NCI-H1048 (cell line): Measurements from ENCODE around the gene ACAP2.
A peak's percentile ranks its signal among the peaks of the same experiment; 100 is the strongest.

Experiments used
- DNase-seq: peaks from one replicate; lab custom pipeline; 2025; lab: John Stamatoyannopoulos, UW

The ACAP2 gene

DNA sequence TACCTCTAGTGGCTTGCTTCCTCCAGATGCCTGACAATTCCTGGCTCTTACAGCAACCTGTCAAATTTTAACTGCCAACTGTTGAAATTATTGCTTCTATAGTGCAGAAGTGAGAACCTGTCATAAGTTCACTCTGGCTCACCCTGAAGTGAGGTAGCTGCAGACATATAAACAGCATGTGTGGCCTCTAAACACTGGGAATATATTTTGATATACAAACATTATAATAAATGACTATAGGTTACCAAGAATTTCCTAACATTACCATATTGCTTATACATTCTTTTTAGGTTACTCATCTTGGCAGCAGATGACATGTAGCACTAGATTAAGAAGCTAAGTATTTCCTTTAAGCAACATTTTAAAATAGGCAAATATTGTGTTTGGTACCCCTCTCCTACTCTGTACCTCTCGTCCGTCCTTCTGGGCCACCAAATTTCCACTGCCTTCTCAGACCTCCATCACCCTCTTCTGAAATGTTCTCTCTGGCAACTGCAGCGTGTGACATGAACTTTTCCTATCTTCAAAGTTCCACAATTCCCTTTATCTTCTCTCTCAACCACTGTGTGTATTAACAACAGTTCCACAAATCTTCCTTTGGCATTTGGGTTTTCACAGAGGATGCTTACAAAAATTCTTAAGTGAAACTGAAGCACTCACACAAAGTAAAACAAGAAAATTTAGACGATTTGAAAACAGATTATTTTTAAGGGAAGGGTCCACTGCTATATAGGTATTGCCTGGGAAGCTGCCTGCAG is 156.5 kb downstream of the ACAP2 start:
- no peak for DNase-seq

- no peak for DNase-seq
Observed at GRCh38 chr3:195285372-195285771, 157.4 kb downstream of the ACAP2 start.

GRCh38 chr3:195284842-195285241 is 158.0 kb downstream of the ACAP2 start:
- DNase-seq: no peak

DNA sequence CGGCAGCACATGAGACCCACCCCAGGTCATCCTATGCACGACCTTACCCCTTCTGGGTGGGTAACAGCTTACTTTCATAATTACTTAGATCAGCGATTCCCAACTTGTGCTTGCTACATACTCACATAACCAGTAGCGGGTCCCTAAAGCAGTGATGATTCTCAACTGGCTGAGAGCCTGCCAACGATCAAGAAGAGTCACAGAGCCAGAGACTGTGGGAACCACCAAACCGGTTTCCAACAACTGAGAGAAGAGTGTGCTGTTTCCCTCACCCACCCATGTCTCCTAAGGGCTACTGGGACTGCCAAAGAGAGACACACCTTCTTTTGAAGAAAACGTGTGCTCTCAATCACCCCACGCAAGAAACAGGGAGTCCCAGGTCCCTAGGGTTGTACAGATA is 159.9 kb downstream of the ACAP2 start:
- no peak for DNase-seq

GRCh38 chr3:195274259-195274966 is 168.4 kb downstream of the ACAP2 start:
- no peak for DNase-seq

GRCh38 chr3:195271410-195272243 is 171.2 kb downstream of the ACAP2 start:
- DNase-seq: peak; percentile 78

DNA sequence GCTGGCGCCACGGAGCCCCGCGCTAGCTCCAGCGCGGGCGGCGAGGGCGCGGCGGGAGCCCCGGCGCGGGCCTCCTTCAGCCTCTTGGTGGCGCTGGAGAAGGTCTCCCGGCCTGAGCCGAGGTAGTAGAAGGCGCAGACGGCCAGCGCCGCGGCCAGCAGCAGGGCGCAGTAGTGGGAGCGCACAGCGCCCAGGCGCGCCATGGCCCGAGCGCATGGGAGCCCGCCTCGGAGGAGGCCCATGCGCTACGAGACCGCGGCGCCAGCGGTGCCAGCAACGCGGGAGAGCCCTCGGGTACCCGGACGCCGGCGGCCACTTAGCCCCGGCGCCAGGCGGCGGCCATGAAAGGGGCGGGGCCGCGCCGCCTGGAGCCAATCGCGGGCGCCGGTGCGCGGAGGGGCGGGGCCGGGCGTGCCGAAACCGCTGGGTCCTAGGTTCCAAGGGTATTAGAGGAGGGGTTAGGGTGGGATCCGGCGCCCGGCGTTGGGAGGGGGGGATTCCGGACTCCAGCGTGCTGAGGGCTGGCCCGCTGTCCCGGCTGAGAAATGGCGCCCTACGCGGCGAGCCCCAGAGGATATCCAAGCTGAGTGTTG is 171.9 kb downstream of the ACAP2 start, which contains the start of gene XXYLT1:
TSS of gene XXYLT1 (minus strand) at position 343 of the 593 bp plus-strand sequence. CDS start at position 242, 101 bp downstream.
- peak; percentile 87 for DNase-seq

- no peak for DNase-seq
Observed at GRCh38 chr3:195270079-195270816, 172.6 kb downstream of the ACAP2 start.

DNA sequence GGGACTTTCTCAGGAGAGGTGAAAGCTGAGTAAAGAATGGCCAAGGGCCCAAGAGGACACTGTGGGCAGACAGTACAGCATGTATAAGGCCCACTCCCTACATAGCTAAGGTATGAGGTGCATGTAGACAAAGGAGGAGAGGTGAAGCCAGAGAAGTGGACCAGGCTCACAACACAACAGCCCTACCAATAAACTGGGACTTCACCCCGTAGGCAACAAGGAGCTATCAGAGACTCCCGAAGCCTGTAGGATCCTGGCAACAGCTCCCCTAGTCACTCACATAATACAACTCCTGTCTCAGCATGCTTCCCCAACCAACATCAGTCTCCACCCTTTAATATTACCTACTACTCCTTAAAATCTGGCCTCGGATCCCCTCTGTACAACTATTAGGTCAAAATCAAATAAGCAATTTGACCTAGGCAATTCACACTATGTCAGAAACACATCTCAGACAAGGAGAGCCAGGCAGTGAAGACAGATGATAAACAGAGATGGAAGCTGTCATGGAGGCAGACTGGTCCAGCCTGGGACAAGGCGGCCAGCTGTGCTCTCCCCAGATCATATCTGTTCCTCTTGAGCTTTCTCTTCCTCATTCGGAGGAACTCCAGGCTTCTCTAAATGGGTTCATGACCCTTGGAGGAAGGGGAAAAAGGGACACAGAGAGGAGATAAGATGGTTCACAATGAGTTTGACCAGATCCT is 173.3 kb downstream of the ACAP2 start:
- DNase-seq: no peak

GRCh38 chr3:195268576-195269309 is 174.1 kb downstream of the ACAP2 start:
- DNase-seq: no peak

DNA sequence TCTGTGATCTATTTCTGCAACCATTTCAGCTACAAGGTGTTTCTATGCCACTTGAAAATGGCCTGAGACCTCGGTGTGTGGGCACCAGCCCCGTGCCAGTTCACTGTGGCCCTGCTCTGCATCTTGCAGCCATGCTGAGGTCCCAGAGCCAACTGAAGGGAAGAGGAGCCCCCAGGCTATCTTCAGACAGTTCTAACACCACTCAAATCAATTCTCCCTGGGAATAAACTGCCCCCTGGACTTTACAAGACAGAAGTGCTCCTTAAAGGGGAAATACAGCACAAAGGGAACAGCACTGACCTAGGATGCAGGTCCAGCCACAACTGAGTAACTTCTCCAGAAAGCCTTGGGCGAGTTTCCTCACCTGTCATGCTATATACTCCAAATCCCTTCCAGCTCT is 175.7 kb downstream of the ACAP2 start:
- DNase-seq: no peak

DNA sequence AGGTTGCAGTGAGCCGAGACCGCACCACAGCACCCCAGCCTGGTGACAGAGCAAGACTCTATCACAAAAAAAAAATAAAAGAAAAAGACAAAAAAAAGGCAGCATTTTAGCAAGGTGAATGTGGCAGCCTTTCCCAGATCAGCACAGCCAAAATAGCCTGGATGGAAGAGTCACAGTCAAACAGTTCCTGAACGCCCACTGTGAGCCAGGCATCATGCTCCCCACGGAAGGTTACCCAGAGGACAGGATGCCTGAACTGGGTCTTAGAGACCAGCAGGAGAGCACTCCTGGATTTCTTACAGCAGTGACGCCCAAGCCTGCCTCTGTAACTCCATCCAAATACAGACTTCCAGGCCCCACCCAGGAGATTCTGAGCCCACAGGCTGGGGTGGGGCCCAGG is 176.4 kb downstream of the ACAP2 start:
- DNase-seq: no peak

DNA sequence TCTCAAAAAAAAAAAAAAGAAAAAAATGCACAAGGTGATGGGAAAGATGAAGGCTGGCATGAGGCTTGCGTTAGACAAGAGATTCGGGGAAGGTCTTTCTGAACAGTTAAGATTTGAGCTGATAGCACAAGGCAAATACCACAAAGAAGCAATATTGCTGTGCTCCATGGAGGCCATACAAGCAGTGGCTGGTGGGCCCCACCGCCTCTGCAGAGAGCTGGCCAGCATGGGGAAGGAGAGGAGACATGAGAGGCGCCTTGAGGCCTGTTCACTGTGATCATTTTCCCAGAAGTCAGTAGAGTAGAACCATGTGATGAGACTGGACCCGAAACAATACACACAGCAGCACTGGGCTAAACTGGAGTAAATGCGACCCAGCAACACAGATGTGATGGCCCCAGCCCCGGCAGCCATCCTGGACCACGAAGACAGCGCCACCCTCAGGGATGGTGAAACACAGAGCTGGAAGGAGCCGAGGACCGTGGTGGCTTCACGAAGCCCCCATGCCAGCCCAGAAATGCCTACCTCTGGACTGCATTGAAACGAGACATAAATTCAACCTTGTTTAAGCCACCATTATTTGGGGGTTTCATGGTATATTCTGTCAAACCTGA is 177.3 kb downstream of the ACAP2 start:
- DNase-seq: no peak

GRCh38 chr3:195263925-195264600 is 178.8 kb downstream of the ACAP2 start:
- DNase-seq: no peak

GRCh38 chr3:195263193-195263924 is 179.5 kb downstream of the ACAP2 start:
- DNase-seq: no peak

DNA sequence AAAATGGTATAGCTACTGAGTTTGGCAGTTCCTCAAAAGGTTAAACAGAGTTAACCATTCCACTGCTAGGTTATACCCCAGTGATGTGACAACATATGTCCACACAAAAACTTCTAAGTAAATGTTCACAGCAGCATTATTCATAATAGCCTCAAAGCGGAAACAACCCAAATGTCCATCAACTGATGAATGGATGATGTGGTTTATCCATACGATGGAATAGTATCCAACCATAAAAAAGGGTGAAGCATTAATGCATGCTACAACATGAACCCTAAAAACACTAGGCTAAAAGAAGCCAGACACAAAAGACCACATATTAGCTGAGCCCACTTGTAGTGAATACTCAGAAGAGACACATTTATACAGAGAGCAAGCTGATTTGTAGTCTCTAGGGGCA is 180.9 kb downstream of the ACAP2 start:
- no peak for DNase-seq

DNA sequence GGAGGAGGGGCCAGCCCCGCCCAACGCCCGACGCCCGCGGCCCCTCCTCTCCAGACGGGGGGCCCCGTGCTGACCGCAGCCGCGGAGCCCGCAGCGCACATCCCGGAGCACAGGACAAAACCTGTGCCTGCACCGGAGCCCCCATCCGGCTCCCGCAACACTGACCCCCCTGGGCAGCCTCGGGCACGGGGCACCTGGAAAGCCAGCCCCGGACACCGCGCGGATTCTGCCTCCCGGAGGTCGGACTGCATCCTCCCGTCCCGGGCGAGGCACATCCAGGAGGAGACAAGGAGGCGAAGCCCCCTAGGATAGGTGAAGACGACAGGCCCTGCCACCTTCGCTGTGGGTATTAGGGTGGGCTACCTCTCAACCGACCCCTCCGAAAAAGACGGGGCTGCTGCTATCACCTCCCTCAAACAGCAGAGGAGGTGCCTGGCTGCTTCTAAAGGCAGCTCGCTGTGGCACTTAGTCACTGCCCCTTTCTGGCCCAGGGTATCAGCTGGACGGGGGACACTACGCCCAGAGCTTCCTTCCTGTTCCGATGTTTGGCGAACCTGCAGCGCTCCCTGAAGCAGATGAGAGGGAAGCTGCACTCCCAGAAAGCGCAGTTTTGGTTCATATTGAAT is 182.4 kb downstream of the ACAP2 start:
- no peak for DNase-seq
